Testis (tissue), 2 donors: ENCODE data around the gene C16orf86.

Source experiments
- CTCF ChIP-seq, 3 experiments: fragments of 450-650 bp in 2 of 3; fragments of 200-600 bp in 1 of 3; sonication (generic) in 1 of 3; IDR thresholded peaks; one replicate each; pipeline ENCODE4 v1.5.1; 2016 to 2019; ENCODE audit warnings: antibody characterized with exemption in 3 of 3, mild to moderate bottlenecking in 2 of 3, moderate library complexity in 1 of 3
- POLR2A ChIP-seq: fragments of 450-650 bp; IDR thresholded peaks from one replicate; pipeline ENCODE4 v1.6.1; 2017; ENCODE audit warnings: antibody characterized with exemption, mild to moderate bottlenecking, moderate library complexity

- TF ChIP-seq POLR2A (no peak), CTCF (IDR thresholded peaks at IDR 0.05) (no peak)
These were observed 821 bp downstream of the C16orf86 start for GRCh38 chr16:67667453-67667816.
